Measurements from ENCODE around the gene ABCA6. TPM values are rescaled to one million over a fixed set of nuclear protein-coding genes. Genes with fewer than 3 reads are reported as not detected.

ABCA6 gene
- total RNA-seq, 1 donor from 2014 or later, result not detected

- Histone ChIP-seq H3K9me3 (ENCODE audit: low read depth) (no peaks in the 10 kb centered on the region), H3F3A (ENCODE audit: low read depth) (no peaks in the 10 kb centered on the region), H3K9ac (no peak overlapping the region), H3K27ac (no peak overlapping the region), H3K4me1 (no peaks in the 10 kb centered on the region), H4K20me1 (ENCODE audit: low read depth) (no peaks in the 10 kb centered on the region), H3K36me3 (no peaks in the 10 kb centered on the region), H3K27me3 (no peaks in the 10 kb centered on the region), H2AFZ (replicated peaks) (no peak overlapping the region), H3K4me3 (no peak overlapping the region), H3K79me2 (ENCODE audit: low read depth) (no peaks in the 10 kb centered on the region), H3K4me2 (no peak overlapping the region)
- Mint-ChIP-seq H3K36me3 (peaks cover under 1% of the 10 kb centered on the region), H3K9me3 (peaks cover 6% of the 10 kb centered on the region), H3K27ac (no peak overlapping the region), H3K4me1 (peaks cover 30% of the 10 kb centered on the region), H3K27me3 (ENCODE audit: insufficient read depth, low read depth) (no peaks in the 10 kb centered on the region), H3K4me3 (no peak overlapping the region)
- TF ChIP-seq EZH2phosphoT487 (IDR thresholded peaks at IDR 0.05) (no peak), CTCF (IDR thresholded peaks at IDR 0.05) (no peak), EZH2 (IDR thresholded peaks at IDR 0.05) (no peak)
- DNase-seq (ENCODE audit: low spot score), result no peak
These were observed 79.8 kb downstream of the ABCA6 start for GRCh38 chr17:69061721-69062556.

DNA sequence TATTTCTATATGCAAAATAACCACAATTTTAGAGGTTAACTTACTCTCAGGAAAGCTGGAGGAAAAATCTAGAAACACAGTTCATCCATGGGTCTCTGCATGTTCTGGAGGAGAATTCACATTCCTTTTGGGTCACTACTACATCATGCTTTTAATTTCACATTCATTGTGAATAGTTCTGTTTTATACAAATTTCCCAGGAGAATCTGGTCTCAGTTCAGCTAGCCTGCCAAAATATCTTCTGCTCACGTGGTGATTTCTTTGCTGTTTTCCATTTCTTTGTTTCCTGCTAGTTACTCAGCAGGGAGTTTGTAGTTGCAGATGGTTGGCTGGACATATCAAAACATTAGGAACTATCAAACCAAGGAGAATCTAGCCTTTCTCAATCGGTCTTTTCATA lies 80.9 kb downstream of the ABCA6 start, which contains the start of gene ABCA9:
Gene ABCA9, minus strand, starts transcription at position 106 of the 400 bp plus-strand sequence. CDS start 9,801 bp downstream, outside the sequence.
- no peak within 1 kb of the TSS for H3K27ac ChIP-seq
- H3K27me3 Mint-ChIP-seq (ENCODE audit: insufficient read depth, low read depth), result no peaks in the 10 kb centered on the region
- H3K4me3 ChIP-seq, result no peak within 1 kb of the TSS
- H3K4me1 ChIP-seq, result no peaks in the 10 kb centered on the region
- H3F3A ChIP-seq (ENCODE audit: low read depth), result no peaks in the 10 kb centered on the region
- no peaks in the 10 kb centered on the region for H3K79me2 ChIP-seq (ENCODE audit: low read depth)
- DNase-seq (ENCODE audit: low spot score), result no peak
- H3K36me3 ChIP-seq, result no peaks in the 10 kb centered on the region
- peaks cover 9% of the 10 kb centered on the region for H3K36me3 Mint-ChIP-seq
- H2AFZ ChIP-seq (replicated peaks), result no peak within 1 kb of the TSS
- no peak for TF ChIP-seq CTCF (IDR thresholded peaks at IDR 0.05)
- TF ChIP-seq EZH2phosphoT487 (IDR thresholded peaks at IDR 0.05), result no peak
- TF ChIP-seq EZH2 (IDR thresholded peaks at IDR 0.05), result no peak
- no peaks in the 10 kb centered on the region for H3K27me3 ChIP-seq
- no peaks in the 10 kb centered on the region for H4K20me1 ChIP-seq (ENCODE audit: low read depth)
- peaks cover 10% of the 10 kb centered on the region for H3K9me3 Mint-ChIP-seq
- no peak within 1 kb of the TSS for H3K9ac ChIP-seq
- H3K9me3 ChIP-seq (ENCODE audit: low read depth), result no peaks in the 10 kb centered on the region
- H3K4me1 Mint-ChIP-seq, result peaks cover 30% of the 10 kb centered on the region
- H3K4me2 ChIP-seq, result no peak within 1 kb of the TSS
- no peak within 1 kb of the TSS for H3K4me3 Mint-ChIP-seq
- peak within 1 kb of the TSS; percentile 22 for H3K27ac Mint-ChIP-seq

GRCh38 chr17:69059458-69060175 lies 82.1 kb downstream of the ABCA6 start:
- H3K27me3 ChIP-seq, result no peaks in the 10 kb centered on the region
- H3K9me3 ChIP-seq (ENCODE audit: low read depth), result no peaks in the 10 kb centered on the region
- H3K79me2 ChIP-seq (ENCODE audit: low read depth), result no peaks in the 10 kb centered on the region
- Mint-ChIP-seq H3K4me1 (peaks cover 30% of the 10 kb centered on the region), H3K27me3 (ENCODE audit: insufficient read depth, low read depth) (no peaks in the 10 kb centered on the region), H3K4me3 (no peak overlapping the region), H3K9me3 (peaks cover 17% of the 10 kb centered on the region), H3K36me3 (peaks cover 12% of the 10 kb centered on the region), H3K27ac (no peak overlapping the region)
- H3K36me3 ChIP-seq, result no peaks in the 10 kb centered on the region
- no peak overlapping the region for H3K27ac ChIP-seq
- H3K4me3 ChIP-seq, result no peak overlapping the region
- TF ChIP-seq EZH2 (IDR thresholded peaks at IDR 0.05), result no peak
- no peak for TF ChIP-seq CTCF (IDR thresholded peaks at IDR 0.05)
- TF ChIP-seq EZH2phosphoT487 (IDR thresholded peaks at IDR 0.05), result no peak
- DNase-seq (ENCODE audit: low spot score), result no peak
- no peak overlapping the region for H3K4me2 ChIP-seq
- H3K4me1 ChIP-seq, result no peaks in the 10 kb centered on the region
- no peaks in the 10 kb centered on the region for H4K20me1 ChIP-seq (ENCODE audit: low read depth)
- no peak overlapping the region for H2AFZ ChIP-seq (replicated peaks)
- H3K9ac ChIP-seq, result no peak overlapping the region
- no peaks in the 10 kb centered on the region for H3F3A ChIP-seq (ENCODE audit: low read depth)

All from neural progenitor cell (in vitro differentiated cells).